ENCODE measurements around the gene CIC. TPM values are rescaled to one million over a fixed set of nuclear protein-coding genes. Genes with fewer than 3 reads are reported as not detected.

CIC gene
- total and polyA plus RNA-seq, 2 of the 13 experiments (the other 11 are each of a cell fraction or from before 2014, with no cell fraction given) = 5.9 to 8.0 TPM

GRCh38 chr19:42278452-42279154 lies 9.6 kb downstream of the CIC start (continued):
- TF ChIP-seq ZNF124 (CRISPR knock-in tag; IDR thresholded peaks at IDR 0.05) = no peak
- no peak for TF ChIP-seq ZNF362 (CRISPR knock-in tag; IDR thresholded peaks at IDR 0.05; ENCODE audit: borderline replicate concordance)
- TF ChIP-seq CSRNP2 (CRISPR knock-in tag; conservative IDR thresholded peaks at IDR 0.05; ENCODE audit: low read depth) = no peak
- no peak for TF ChIP-seq MAFG (CRISPR knock-in tag; IDR thresholded peaks at IDR 0.05)
- no peak for TF ChIP-seq SRSF4 (IDR thresholded peaks at IDR 0.05; ENCODE audit: low read depth, low read length, poor library complexity, severe bottlenecking)
- no peak for TF ChIP-seq SRSF1 (optimal IDR thresholded peaks at IDR 0.05; ENCODE audit: low read depth, low read length)
- TF ChIP-seq MED8 (CRISPR knock-in tag; IDR thresholded peaks at IDR 0.05; ENCODE audit: insufficient replicate concordance) = no peak
- no peak for TF ChIP-seq NCOR1 (IDR thresholded peaks at IDR 0.05; ENCODE audit: borderline replicate concordance, low read length)
